ENCODE results near the gene MTX3.

Gene MTX3

GRCh38 chr5:79990598-79991507 is at the start of gene MTX3:
Gene MTX3 (minus strand): TSS chr5:79991262. CDS start chr5:79991238, 24 bp downstream.
- peak; percentile 92 for DNase-seq (ENCODE audit: low read depth)

- DNase-seq (ENCODE audit: low read depth) = no peak
Measured at GRCh38 chr5:80039650-80040049, 48.6 kb upstream of the MTX3 start.

GRCh38 chr5:80037366-80037765 is 46.3 kb upstream of the MTX3 start:
- no peak for DNase-seq (ENCODE audit: low read depth)

- DNase-seq (ENCODE audit: low read depth) = no peak
Measured at GRCh38 chr5:80036615-80037014, 45.6 kb upstream of the MTX3 start.

GRCh38 chr5:80035839-80036238 is 44.8 kb upstream of the MTX3 start:
- DNase-seq (ENCODE audit: low read depth) = no peak

- DNase-seq (ENCODE audit: low read depth) = no peak
Measured at GRCh38 chr5:80034962-80035821, 44.1 kb upstream of the MTX3 start, which contains the start of gene THBS4. Gene THBS4 (plus strand): TSS chr5:80035348. CDS start chr5:80035538, 190 bp downstream.

GRCh38 chr5:80034559-80034958 is 43.5 kb upstream of the MTX3 start:
- DNase-seq (ENCODE audit: low read depth) = no peak

- DNase-seq (ENCODE audit: low read depth) = peak; percentile 9
Measured at GRCh38 chr5:80033513-80033912, 42.5 kb upstream of the MTX3 start.

GRCh38 chr5:80031109-80031508 is 40.0 kb upstream of the MTX3 start:
- DNase-seq (ENCODE audit: low read depth) = no peak

- DNase-seq (ENCODE audit: low read depth) = no peak
Measured at GRCh38 chr5:80026841-80027240, 35.8 kb upstream of the MTX3 start.

GRCh38 chr5:80025069-80025468 is 34.0 kb upstream of the MTX3 start:
- no peak for DNase-seq (ENCODE audit: low read depth)

GRCh38 chr5:80010754-80011392 is 19.8 kb upstream of the MTX3 start:
- DNase-seq (ENCODE audit: low read depth) = no peak

- no peak for DNase-seq (ENCODE audit: low read depth)
Measured at GRCh38 chr5:80008995-80009765, 18.1 kb upstream of the MTX3 start.

- no peak for DNase-seq (ENCODE audit: low read depth)
Measured at GRCh38 chr5:80002677-80003076, 11.6 kb upstream of the MTX3 start.

GRCh38 chr5:79999722-80000121 is 8.7 kb upstream of the MTX3 start:
- DNase-seq (ENCODE audit: low read depth) = no peak

GRCh38 chr5:79992891-79993657 is 2.0 kb upstream of the MTX3 start:
- DNase-seq (ENCODE audit: low read depth) = peak; percentile 56

GRCh38 chr5:79990205-79990597 is 861 bp downstream of the MTX3 start:
- DNase-seq (ENCODE audit: low read depth) = peak; percentile 32

- no peak for DNase-seq (ENCODE audit: low read depth)
Measured at GRCh38 chr5:79986260-79986659, 4.8 kb downstream of the MTX3 start.

GRCh38 chr5:79985288-79985687 is 5.8 kb downstream of the MTX3 start:
- DNase-seq (ENCODE audit: low read depth) = no peak

GRCh38 chr5:79984363-79984762 is 6.7 kb downstream of the MTX3 start:
- no peak for DNase-seq (ENCODE audit: low read depth)

GRCh38 chr5:79983618-79984017 is 7.4 kb downstream of the MTX3 start:
- DNase-seq (ENCODE audit: low read depth) = no peak
